Thyroid gland (tissue), 4 donors: ENCODE measurements around the gene LIN7A.

Experiments
- POLR2A ChIP-seq, 2 donors: fragments of 450-650 bp; IDR thresholded peaks; one replicate each; pipeline ENCODE4 v1.6.1; 2017; ENCODE audit warnings: antibody characterized with exemption in 2 of 2, mild to moderate bottlenecking in 2 of 2, moderate library complexity in 1 of 2
- TF ChIP-seq, protein P1 (sequence below), 6 experiments: fragments of 200-600 bp in 3 of 6; fragments of 450-650 bp in 3 of 6; sonication (generic) in 3 of 6; IDR thresholded peaks; one replicate each; pipeline ENCODE4 v1.5.1; 2016 to 2019; ENCODE audit warnings: antibody characterized with exemption in 6 of 6, mild to moderate bottlenecking in 2 of 6, inconsistent platforms in 1 of 6, moderate library complexity in 1 of 6

DNA sequence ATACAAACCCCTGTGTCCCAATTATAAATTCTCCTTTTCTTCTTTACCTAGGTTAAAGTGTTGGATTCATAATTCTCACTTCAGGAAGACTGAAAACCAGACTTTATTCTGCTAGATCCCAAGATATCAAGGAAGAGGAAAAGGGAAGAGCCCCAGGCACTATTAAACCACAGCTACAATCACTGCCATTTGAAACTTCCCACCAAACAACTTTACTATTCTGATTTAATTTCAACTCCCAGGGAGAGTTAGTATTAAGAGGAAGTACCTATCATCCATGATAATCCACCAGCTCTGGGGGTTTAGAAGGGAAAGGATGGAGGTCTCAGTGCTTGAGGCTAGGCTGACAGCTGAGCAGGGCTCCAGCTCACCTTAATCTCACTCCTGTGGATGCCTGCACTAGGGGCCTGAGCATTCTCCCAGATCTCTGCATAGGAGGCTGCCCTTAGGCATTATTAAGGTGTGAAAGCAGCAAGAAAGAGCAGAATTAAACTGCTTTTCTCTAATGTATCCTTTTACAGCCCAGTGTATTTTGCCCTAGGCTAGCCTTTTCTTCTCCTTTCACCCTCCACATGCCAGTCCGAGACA is 168.1 kb downstream of the LIN7A start:
- TF ChIP-seq, protein P1, sequence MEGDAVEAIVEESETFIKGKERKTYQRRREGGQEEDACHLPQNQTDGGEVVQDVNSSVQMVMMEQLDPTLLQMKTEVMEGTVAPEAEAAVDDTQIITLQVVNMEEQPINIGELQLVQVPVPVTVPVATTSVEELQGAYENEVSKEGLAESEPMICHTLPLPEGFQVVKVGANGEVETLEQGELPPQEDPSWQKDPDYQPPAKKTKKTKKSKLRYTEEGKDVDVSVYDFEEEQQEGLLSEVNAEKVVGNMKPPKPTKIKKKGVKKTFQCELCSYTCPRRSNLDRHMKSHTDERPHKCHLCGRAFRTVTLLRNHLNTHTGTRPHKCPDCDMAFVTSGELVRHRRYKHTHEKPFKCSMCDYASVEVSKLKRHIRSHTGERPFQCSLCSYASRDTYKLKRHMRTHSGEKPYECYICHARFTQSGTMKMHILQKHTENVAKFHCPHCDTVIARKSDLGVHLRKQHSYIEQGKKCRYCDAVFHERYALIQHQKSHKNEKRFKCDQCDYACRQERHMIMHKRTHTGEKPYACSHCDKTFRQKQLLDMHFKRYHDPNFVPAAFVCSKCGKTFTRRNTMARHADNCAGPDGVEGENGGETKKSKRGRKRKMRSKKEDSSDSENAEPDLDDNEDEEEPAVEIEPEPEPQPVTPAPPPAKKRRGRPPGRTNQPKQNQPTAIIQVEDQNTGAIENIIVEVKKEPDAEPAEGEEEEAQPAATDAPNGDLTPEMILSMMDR (IDR thresholded peaks at IDR 0.05): no peak
- TF ChIP-seq POLR2A (IDR thresholded peaks at IDR 0.05): no peak
